Stimulated activated CD8-positive, alpha-beta memory T cell treated with anti-CD3 and anti-CD28 coated beads, Interleukin-7, amount 100 ng/mL, for 48 hours (primary cell): ENCODE data around the gene KLB.
"Not testable (repeated sequence)": the region's sequence is repeated elsewhere in the genome, so short reads cannot be mapped to it uniquely, and the experiment has no call there.

Experiments used
- DNase-seq, 2 donors: peaks; one replicate each; pipeline ENCODE4 v3.0.0-alpha.2; 2020; ENCODE audit warnings: low read depth in 1 of 2; ENCODE audit errors: extremely low read depth in 1 of 2

Gene KLB

GRCh38 chr4:39425297-39425696 lies 18.6 kb downstream of the KLB start:
- DNase-seq: not testable (repeated sequence)

DNA sequence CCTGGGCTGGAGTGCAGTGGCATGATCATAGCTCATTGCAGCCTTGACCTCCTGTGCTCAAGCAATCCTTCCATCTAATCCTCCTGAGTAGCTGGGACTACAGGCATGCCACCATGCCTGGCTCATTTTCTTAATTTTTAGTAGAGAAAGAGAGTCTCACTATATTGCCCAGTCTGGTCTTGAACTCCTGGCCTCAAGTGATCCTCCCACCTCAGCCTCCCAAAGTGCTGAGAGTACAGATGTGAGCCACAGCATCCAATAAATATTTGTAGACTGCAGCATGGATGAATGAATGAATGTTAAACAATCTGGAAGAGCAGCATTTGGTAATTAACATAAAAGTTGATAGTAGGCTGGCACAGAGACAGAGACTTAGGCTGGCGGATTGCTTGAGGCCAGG lies 20.0 kb downstream of the KLB start:
- DNase-seq: no peak

DNA sequence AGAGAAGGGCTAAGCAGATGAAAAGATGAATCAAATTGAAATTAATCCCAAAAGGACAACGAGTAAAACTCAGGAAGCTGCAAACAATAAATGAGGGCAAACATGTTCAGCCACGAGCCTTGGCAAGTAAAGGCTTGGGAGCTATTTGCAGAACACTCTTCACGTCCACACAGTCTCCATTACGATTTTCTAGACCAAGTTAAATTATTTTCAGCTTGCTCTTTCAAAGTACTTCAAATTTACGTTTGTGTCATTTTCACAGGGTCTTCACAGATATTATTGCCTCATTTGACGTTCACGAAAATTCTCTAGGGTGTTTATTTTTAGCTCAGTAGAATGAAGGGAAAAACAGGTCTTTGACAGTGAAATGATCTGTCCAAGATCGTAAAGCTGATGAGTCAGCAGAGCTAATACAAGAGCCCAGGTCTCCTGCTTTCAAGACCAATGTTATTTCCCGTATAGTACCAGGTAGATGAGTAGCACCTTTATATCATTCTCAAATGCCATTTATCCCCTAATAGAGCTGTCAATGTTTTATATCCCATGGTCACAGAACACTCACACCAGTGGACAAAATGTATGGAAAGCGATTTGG lies 20.9 kb downstream of the KLB start:
- DNase-seq: no peak

- DNase-seq: no peak
These were observed 23.0 kb downstream of the KLB start for GRCh38 chr4:39429476-39430334.

DNA sequence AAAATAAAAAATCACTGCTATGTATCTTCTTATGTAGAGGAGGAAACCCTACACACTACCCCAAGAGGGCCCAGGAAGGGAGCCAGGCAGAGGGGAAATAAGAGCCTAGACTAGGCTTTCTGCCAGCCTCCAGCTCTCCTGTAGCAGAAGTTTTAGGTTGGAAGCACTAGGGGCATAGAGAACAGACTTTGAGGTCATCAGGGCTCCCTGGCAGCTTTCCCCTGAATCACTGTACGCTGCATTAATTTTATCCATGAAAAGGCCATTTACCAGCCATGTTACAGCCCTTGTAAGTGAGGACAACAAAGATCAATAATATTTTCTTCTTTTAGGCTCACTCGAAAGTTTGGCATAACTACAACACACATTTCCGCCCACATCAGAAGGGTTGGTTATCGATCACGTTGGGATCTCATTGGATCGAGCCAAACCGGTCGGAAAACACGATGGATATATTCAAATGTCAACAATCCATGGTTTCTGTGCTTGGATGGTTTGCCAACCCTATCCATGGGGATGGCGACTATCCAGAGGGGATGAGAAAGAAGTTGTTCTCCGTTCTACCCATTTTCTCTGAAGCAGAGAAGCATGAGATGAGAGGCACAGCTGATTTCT lies 27.3 kb downstream of the KLB start:
- no peak for DNase-seq

- no peak for DNase-seq
These were observed 29.2 kb downstream of the KLB start for GRCh38 chr4:39435659-39436563.

DNA sequence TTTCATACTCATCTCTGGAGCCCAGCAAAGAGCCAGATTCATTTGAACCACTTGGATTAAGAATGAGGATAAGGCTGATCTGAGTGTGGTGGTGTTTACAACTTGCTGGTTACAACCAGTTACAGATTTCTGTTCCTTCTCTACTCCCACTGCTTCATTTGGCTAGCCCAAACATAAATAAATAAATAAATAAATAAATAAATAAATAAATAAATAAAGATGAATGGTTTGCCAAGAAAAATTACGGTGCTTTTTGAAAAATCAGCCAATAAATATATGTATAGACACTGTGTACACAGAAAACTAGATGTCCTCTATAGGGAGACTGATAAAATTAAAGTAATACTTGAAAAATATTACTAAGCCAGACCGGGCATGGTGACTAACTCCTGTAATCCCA lies 34.9 kb downstream of the KLB start:
- no peak for DNase-seq

- peak in 1 of 2 donors; percentile 19 for DNase-seq
These were observed 36.3 kb downstream of the KLB start for GRCh38 chr4:39442998-39443397.

DNA sequence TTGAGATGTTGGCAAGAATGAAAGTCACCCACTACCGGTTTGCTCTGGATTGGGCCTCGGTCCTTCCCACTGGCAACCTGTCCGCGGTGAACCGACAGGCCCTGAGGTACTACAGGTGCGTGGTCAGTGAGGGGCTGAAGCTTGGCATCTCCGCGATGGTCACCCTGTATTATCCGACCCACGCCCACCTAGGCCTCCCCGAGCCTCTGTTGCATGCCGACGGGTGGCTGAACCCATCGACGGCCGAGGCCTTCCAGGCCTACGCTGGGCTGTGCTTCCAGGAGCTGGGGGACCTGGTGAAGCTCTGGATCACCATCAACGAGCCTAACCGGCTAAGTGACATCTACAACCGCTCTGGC lies 39.7 kb downstream of the KLB start:
- DNase-seq: no peak

DNA sequence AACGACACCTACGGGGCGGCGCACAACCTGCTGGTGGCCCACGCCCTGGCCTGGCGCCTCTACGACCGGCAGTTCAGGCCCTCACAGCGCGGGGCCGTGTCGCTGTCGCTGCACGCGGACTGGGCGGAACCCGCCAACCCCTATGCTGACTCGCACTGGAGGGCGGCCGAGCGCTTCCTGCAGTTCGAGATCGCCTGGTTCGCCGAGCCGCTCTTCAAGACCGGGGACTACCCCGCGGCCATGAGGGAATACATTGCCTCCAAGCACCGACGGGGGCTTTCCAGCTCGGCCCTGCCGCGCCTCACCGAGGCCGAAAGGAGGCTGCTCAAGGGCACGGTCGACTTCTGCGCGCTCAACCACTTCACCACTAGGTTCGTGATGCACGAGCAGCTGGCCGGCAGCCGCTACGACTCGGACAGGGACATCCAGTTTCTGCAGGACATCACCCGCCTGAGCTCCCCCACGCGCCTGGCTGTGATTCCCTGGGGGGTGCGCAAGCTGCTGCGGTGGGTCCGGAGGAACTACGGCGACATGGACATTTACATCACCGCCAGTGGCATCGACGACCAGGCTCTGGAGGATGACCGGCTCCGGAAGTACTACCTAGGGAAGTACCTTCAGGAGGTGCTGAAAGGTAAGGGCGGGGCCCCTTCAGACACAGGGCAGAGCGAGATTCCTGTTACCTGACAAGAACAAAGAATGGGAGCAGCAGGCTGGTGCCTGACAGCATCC lies 40.3 kb downstream of the KLB start:
- DNase-seq: peak; percentile 20 to 35

DNA sequence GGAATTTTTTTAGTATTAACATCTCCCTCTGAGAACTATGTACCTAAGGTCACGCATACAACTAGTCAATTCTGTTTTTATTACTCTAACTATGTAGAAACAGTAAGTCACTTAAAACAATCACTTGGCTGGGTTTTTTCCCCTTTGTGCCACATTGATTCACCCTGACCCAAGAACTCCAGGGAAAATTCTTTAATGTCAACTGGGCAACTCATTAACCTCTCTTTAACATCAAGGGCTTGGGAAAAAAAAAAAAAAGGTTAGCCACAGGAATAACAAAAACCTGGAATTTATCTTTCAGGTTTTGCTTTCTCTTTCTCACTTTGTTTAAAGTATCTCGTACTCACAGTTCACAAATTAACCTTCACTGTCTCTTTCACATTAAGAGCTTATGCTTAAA lies 43.9 kb downstream of the KLB start:
- no peak for DNase-seq

- DNase-seq: no peak
These were observed 44.8 kb downstream of the KLB start for GRCh38 chr4:39451423-39452023.

- no peak for DNase-seq
These were observed 45.6 kb downstream of the KLB start for GRCh38 chr4:39452153-39452859.

DNA sequence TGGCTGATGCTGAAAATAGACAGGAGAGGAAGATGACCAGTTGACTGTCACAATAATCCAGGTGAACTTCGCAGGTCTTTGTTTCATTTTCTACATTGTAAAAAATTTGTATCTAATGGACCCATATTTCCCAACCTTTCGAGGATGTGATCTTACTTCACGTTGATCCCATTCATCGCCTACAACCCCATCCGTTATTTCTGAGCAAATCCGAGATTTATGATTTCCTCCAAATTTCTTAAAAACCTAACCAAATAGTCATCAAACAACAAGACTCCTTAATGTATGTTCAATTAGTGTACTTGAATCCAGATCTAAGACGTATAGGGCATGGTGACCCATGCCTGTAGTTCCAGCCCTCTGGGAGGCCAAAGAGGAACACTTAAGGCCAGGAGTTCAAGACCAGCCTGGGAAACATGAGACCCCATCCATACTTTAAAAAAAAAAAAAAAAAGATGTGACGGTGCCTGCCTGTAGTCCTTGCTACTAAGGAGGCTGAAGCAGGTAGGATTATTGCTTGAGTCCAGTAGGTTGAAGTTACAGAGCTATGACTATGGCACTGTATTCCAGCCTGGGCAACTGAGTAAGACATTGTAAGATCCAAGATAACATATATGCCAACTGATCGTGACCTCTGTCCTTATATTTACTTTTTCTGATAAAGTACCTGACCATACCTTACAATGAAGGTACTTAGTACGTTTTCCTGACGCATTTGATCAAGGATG lies 46.3 kb downstream of the KLB start:
- no peak for DNase-seq

DNA sequence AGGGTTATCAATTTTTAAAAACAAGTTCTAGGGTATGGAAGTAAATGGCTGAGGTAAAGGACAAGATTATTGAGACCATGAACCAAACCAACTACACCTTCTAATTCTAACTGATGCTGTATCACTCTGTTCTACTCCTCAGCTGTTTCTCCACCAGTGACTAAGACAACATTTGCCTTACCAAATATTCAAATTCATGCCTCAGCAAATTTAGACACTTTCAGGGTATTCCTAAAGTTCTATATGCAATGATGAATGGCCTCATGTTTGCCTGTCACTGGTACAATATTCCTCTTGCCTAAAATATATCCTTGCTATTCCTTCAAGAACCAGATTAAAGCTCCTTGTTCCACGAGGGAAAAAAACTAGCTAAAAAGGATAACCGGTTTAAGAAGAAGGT lies 47.0 kb downstream of the KLB start:
- no peak for DNase-seq

DNA sequence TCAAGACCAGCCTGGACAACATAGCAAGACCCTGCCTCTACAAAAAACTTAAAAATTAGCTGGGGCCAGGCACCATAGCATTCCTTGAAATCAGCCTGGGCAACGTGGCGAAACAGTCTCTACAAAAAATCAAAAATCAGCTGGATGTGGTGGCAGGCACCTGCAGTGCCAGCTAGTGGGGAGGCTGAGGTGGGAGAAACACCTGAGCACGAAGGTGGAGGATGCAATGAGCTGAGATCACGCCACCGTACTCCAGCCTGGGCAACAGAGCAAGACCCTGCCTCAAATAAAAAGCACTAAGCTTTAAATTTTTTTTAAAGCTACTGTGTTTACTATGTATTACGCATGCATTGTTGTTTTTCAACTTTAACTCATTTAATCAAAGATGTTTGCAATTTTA lies 48.8 kb downstream of the KLB start:
- DNase-seq: no peak

- DNase-seq: no peak
These were observed 50.4 kb downstream of the KLB start for GRCh38 chr4:39456946-39457763.

DNA sequence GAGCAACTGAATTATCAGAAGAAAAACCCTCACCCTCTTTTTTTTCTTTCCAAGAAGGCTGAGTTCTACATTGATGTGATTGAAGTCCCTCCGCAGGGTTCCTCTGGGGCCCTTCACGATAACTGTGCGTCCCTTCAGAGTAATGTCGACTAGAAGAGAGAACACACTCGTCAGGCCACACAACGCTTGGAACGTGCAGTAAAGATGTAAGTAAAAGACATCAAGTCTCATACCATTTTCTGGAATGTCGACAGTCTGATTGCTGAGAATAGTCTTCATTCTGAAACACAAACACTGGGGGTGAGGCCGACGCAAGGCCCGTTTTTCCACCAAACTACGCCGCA lies 51.4 kb downstream of the KLB start:
- DNase-seq: not testable (repeated sequence)
